ENCODE measurements around the gene GAS2. TPM values are rescaled to one million over a fixed set of nuclear protein-coding genes. Genes with fewer than 3 reads are reported as not detected.

GAS2 gene
- polyA plus RNA-seq, 2 of the 4 experiments (the other 2 are of a cell fraction), result 0.84 to 1.0 TPM

DNA sequence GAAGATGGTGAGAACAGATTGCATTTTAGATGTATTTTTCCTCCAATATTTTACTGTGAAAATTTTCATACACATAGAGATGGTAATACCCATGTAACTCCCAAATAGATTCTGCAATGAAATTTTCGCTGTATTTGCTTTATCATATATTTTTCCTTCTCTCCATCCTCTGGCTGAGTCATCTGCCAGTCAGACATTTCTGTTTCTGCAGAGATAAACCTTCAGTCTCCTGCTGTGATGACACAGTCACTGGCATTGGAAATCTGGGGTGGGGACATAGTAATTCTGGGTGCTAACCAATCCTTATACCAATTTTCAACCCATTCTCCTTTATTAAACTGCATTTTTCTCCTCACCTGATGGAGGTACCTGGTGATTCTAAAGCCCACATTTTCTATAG lies 129.5 kb downstream of the GAS2 start:
- DNase-seq (ENCODE audit: low read depth in 1 of 2, low spot score in 1 of 2), result no peak
- peak overlapping the region; percentile 52 for H3K4me2 ChIP-seq
- POLR2A ChIA-PET, result no interaction called here

DNA sequence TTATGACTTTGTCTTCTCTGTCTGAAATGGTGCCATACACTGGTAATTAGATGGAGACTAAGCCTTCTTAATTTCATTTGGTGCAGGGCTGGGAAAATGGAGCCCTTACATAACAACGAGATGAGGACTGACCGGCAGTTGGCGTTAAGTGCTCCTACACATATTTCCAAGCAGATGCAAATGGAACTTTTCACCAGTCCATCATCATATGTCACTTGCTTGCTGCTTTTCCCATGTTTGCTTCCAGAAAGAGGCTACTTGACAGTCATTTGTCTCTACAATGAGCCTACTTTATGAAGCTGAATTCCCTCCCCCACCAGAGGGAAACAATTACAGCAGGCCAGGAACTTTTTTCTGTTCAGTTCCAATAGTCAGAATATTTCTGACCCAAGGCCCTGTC lies 130.6 kb downstream of the GAS2 start:
- no peak for ATAC-seq
- no peak for DNase-seq (ENCODE audit: low read depth in 1 of 2, low spot score in 1 of 2)
- no peak for FAIRE-seq
- H3K4me3 ChIP-seq, result no peak overlapping the region
- ChIA-PET CTCF (interaction anchor here (2.0 kb wide), 1 partner anchor 9 kb away, joined by 15 read pairs; no protein-coding TSS in a partner anchor), POLR2A (no interaction called here)
- peaks cover 31% of the 10 kb centered on the region for H3K4me1 ChIP-seq
- H3K27ac ChIP-seq, result no peak overlapping the region
- H3K9me3 ChIP-seq, result no peaks in the 10 kb centered on the region
- H3K4me2 ChIP-seq, result no peak overlapping the region
- TF ChIP-seq POLR2A (IDR thresholded peaks at IDR 0.05; ENCODE audit: low read length) (no peak), SMC3 (IDR thresholded peaks at IDR 0.05) (no peak), NPAS2 (CRISPR knock-in tag; IDR thresholded peaks at IDR 0.05; ENCODE audit: borderline replicate concordance) (no peak), NR3C1 (IDR thresholded peaks at IDR 0.05) (no peak), GATA3 (IDR thresholded peaks at IDR 0.05; ENCODE audit: borderline replicate concordance) (no peak), MAZ (IDR thresholded peaks at IDR 0.05; ENCODE audit: borderline replicate concordance, low read depth, low read length) (no peak), ZC3H11A (IDR thresholded peaks at IDR 0.05) (no peak), HDAC2 (IDR thresholded peaks at IDR 0.05) (no peak), HOXB13 (CRISPR knock-in tag; IDR thresholded peaks at IDR 0.05; ENCODE audit: low read depth) (no peak), JUN (IDR thresholded peaks at IDR 0.05) (no peak), TFCP2L1 (CRISPR knock-in tag; IDR thresholded peaks at IDR 0.05) (no peak), CHD2 (IDR thresholded peaks at IDR 0.05; ENCODE audit: low read length, partially characterized antibody) (no peak)
- TF ChIP-seq, protein P1, sequence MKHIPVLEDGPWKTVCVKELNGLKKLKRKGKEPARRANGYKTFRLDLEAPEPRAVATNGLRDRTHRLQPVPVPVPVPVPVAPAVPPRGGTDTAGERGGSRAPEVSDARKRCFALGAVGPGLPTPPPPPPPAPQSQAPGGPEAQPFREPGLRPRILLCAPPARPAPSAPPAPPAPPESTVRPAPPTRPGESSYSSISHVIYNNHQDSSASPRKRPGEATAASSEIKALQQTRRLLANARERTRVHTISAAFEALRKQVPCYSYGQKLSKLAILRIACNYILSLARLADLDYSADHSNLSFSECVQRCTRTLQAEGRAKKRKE (CRISPR knock-in tag; IDR thresholded peaks at IDR 0.05; ENCODE audit: low read depth), result no peak
- TF ChIP-seq, protein P2, sequence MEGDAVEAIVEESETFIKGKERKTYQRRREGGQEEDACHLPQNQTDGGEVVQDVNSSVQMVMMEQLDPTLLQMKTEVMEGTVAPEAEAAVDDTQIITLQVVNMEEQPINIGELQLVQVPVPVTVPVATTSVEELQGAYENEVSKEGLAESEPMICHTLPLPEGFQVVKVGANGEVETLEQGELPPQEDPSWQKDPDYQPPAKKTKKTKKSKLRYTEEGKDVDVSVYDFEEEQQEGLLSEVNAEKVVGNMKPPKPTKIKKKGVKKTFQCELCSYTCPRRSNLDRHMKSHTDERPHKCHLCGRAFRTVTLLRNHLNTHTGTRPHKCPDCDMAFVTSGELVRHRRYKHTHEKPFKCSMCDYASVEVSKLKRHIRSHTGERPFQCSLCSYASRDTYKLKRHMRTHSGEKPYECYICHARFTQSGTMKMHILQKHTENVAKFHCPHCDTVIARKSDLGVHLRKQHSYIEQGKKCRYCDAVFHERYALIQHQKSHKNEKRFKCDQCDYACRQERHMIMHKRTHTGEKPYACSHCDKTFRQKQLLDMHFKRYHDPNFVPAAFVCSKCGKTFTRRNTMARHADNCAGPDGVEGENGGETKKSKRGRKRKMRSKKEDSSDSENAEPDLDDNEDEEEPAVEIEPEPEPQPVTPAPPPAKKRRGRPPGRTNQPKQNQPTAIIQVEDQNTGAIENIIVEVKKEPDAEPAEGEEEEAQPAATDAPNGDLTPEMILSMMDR (IDR thresholded peaks at IDR 0.05), result no peak
- WGBS (ENCODE audit: missing lambda C conversion rate), result 83% methylated on average over 3 of the region's 3 CpGs

More for the DNA sequence above, 129.5 kb downstream of the GAS2 start:
- TF ChIP-seq ZFP36 (IDR thresholded peaks at IDR 0.05; ENCODE audit: borderline replicate concordance, partially characterized antibody) (no peak), NPAS2 (CRISPR knock-in tag; IDR thresholded peaks at IDR 0.05; ENCODE audit: borderline replicate concordance) (no peak), POLR2A (IDR thresholded peaks at IDR 0.05; ENCODE audit: low read length) (no peak), HDAC2 (IDR thresholded peaks at IDR 0.05) (no peak), RAD21 (conservative IDR thresholded peaks at IDR 0.05 in 1 of 2, IDR thresholded peaks at IDR 0.05 in 1 of 2) (no peak), POLR2AphosphoS2 (conservative IDR thresholded peaks at IDR 0.05; ENCODE audit: low read length) (no peak)
- TF ChIP-seq, protein P3, sequence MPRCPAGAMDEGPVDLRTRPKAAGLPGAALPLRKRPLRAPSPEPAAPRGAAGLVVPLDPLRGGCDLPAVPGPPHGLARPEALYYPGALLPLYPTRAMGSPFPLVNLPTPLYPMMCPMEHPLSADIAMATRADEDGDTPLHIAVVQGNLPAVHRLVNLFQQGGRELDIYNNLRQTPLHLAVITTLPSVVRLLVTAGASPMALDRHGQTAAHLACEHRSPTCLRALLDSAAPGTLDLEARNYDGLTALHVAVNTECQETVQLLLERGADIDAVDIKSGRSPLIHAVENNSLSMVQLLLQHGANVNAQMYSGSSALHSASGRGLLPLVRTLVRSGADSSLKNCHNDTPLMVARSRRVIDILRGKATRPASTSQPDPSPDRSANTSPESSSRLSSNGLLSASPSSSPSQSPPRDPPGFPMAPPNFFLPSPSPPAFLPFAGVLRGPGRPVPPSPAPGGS (IDR thresholded peaks at IDR 0.05), result no peak
- TF ChIP-seq, protein P1 (CRISPR knock-in tag; IDR thresholded peaks at IDR 0.05; ENCODE audit: low read depth), result no peak
- TF ChIP-seq, protein P4, sequence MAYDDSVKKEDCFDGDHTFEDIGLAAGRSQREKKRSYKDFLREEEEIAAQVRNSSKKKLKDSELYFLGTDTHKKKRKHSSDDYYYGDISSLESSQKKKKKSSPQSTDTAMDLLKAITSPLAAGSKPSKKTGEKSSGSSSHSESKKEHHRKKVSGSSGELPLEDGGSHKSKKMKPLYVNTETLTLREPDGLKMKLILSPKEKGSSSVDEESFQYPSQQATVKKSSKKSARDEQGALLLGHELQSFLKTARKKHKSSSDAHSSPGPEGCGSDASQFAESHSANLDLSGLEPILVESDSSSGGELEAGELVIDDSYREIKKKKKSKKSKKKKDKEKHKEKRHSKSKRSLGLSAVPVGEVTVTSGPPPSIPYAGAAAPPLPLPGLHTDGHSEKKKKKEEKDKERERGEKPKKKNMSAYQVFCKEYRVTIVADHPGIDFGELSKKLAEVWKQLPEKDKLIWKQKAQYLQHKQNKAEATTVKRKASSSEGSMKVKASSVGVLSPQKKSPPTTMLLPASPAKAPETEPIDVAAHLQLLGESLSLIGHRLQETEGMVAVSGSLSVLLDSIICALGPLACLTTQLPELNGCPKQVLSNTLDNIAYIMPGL (CRISPR knock-in tag; IDR thresholded peaks at IDR 0.05; ENCODE audit: borderline replicate concordance), result no peak
- no peak overlapping the region; a peak in 1 of 6 replicates for H3K27ac ChIP-seq
- CTCF ChIA-PET, result interaction anchor here (0.6 kb wide), 1 partner anchor 460 kb away, joined by 4 read pairs; no protein-coding TSS in a partner anchor
- FAIRE-seq, result no peak
- H3K4me1 ChIP-seq, result peaks cover 33% of the 10 kb centered on the region
- ATAC-seq, result no peak; a peak in 1 of 6 replicates
- H3K4me3 ChIP-seq, result no peak overlapping the region
- H3K9me3 ChIP-seq, result no peaks in the 10 kb centered on the region
- WGBS (ENCODE audit: missing lambda C conversion rate), result 5% methylated on average over 1 of the region's 1 CpG

Measured in A549 (cell line).